Measurements from ENCODE around the gene CTNNA3.

GRCh38 chr10:67246066-67246555, 449.9 kb downstream of the CTNNA3 start:
- TF ChIP-seq SMC3 (conservative IDR thresholded peaks at IDR 0.05; ENCODE audit: poor library complexity) (no peak), EZH2 (IDR thresholded peaks at IDR 0.05; ENCODE audit: borderline replicate concordance, insufficient read depth, low read length, poor library complexity, severe bottlenecking) (no peak)
- TF ChIP-seq, protein P1, sequence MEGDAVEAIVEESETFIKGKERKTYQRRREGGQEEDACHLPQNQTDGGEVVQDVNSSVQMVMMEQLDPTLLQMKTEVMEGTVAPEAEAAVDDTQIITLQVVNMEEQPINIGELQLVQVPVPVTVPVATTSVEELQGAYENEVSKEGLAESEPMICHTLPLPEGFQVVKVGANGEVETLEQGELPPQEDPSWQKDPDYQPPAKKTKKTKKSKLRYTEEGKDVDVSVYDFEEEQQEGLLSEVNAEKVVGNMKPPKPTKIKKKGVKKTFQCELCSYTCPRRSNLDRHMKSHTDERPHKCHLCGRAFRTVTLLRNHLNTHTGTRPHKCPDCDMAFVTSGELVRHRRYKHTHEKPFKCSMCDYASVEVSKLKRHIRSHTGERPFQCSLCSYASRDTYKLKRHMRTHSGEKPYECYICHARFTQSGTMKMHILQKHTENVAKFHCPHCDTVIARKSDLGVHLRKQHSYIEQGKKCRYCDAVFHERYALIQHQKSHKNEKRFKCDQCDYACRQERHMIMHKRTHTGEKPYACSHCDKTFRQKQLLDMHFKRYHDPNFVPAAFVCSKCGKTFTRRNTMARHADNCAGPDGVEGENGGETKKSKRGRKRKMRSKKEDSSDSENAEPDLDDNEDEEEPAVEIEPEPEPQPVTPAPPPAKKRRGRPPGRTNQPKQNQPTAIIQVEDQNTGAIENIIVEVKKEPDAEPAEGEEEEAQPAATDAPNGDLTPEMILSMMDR (IDR thresholded peaks at IDR 0.05; ENCODE audit: poor library complexity, severe bottlenecking), result no peak
